ENCODE measurements around the gene DOCK2. TPM values are rescaled to one million over a fixed set of nuclear protein-coding genes. Genes with fewer than 3 reads are reported as not detected.
"Not testable (repeated sequence)": the region's sequence is repeated elsewhere in the genome, so short reads cannot be mapped to it uniquely, and the experiment has no call there.

The DOCK2 gene
- total RNA-seq, 1 donor from 2014 or later: 1.2 TPM

DNA sequence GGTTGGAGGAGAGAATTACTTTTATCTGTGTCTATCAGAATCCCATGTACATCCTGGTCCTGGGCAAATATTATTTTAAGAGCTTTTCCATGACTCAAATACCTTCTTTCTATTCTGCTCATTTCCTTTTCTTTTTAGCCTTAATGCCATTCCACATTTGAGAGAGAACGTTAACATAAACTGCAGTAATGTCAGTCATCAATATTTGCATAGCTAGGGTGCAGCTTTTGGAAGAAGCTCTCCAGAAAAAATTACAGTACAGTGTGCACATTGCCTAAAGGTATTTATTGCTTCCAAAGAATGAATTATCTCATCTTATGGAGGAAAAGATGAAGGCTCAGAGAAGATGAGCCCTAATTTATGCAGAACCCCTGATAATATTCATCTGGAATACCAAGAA lies 284.9 kb downstream of the DOCK2 start:
- DNase-seq (ENCODE audit: extremely low read depth, low read depth, low spot score): no peak

DNA sequence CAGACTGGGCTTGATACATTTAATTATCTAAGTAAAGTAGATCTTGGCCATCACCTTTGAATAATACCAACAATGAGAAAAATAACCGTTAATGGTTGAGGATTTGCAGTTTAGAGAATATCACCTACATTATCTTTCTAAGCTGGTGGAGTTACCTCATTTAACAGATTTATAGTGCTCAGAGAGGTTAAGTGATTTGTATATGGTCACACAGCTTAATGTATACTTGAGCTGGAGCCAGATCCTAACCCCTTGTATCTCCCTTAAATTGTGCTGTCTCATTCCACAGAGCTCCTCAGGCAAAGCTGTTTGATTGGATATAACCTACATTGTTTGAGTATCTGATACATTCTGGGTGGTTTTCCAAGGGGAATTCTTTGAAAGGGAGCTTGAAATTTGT lies 285.4 kb downstream of the DOCK2 start:
- no peak for DNase-seq (ENCODE audit: extremely low read depth, low read depth, low spot score)

GRCh38 chr5:169923988-169924387 lies 286.9 kb downstream of the DOCK2 start:
- no peak for DNase-seq (ENCODE audit: extremely low read depth, low read depth, low spot score)

DNA sequence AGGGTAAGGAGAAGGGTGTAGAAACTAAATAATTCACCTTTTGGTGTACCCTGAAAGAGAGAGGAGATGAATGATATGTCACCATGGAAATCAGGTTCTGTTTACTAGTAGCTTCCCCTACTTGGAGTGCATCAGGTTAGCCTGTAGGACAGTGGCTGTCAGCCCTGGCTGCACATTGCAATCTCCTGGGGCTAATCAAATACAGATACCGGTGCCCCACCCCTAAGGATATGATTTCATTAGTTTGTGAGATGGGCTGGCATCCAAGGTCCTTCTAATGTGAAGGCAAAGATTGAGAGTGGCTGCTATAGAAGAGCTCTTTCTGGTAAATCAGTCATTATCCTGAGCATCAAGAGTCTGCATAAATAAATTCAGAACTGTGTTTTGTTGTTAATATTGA lies 296.1 kb downstream of the DOCK2 start:
- DNase-seq (ENCODE audit: extremely low read depth, low read depth, low spot score): no peak

GRCh38 chr5:169933616-169934015 lies 296.5 kb downstream of the DOCK2 start:
- DNase-seq (ENCODE audit: extremely low read depth, low read depth, low spot score): no peak

- no peak for DNase-seq (ENCODE audit: extremely low read depth, low read depth, low spot score)
Observed at GRCh38 chr5:169934990-169935389, 297.9 kb downstream of the DOCK2 start.

- no peak for DNase-seq (ENCODE audit: extremely low read depth, low read depth, low spot score)
Observed at GRCh38 chr5:169935762-169936161, 298.7 kb downstream of the DOCK2 start.

DNA sequence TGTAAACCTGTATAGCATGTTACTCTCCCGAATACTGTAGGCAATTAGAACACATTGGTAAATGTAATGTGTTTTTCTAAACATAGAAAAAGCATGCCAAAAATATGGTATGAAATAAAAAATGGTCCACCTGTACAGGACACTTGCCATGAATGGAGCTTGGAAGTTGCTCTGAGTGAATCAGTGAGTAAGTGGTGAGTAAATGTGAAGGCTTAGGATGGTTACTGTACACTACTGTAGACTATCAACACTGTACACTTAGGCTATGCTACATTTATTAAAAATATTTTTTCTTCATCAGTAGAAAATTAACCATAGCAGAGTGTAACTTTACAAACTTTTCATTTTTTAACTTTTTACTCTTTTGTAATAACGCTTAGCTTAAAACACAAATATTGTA lies 301.4 kb downstream of the DOCK2 start:
- DNase-seq (ENCODE audit: extremely low read depth, low read depth, low spot score): no peak

- DNase-seq (ENCODE audit: extremely low read depth, low read depth, low spot score): no peak
Observed at GRCh38 chr5:169939731-169940130, 302.7 kb downstream of the DOCK2 start.

- DNase-seq (ENCODE audit: extremely low read depth, low read depth, low spot score): no peak
Observed at GRCh38 chr5:169941542-169941941, 304.5 kb downstream of the DOCK2 start.

DNA sequence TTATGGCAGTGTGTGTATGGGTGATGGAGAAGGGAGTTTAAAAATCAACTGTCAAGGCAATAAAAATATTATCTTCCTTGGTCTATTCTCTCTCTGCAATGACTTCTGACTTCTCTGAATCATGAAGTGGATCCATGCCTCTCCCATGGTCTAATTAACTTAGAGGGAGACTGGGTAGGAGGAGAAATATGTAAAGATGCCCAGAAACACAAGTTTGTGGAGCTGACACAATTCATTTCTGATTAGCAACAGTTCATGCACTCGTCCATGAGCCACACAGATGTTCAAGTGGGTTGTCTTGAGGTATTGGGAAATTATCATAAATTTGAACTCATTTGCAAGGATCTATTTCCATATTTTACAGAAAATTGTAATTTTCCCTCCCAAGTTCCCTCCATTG lies 305.1 kb downstream of the DOCK2 start:
- no peak for DNase-seq (ENCODE audit: extremely low read depth, low read depth, low spot score)

- no peak for DNase-seq (ENCODE audit: extremely low read depth, low read depth, low spot score)
Observed at GRCh38 chr5:169943026-169943425, 306.0 kb downstream of the DOCK2 start.

GRCh38 chr5:169944115-169944514 lies 307.0 kb downstream of the DOCK2 start:
- no peak for DNase-seq (ENCODE audit: extremely low read depth, low read depth, low spot score)

- no peak for DNase-seq (ENCODE audit: extremely low read depth, low read depth, low spot score)
Observed at GRCh38 chr5:169944922-169945680, 308.0 kb downstream of the DOCK2 start.

DNA sequence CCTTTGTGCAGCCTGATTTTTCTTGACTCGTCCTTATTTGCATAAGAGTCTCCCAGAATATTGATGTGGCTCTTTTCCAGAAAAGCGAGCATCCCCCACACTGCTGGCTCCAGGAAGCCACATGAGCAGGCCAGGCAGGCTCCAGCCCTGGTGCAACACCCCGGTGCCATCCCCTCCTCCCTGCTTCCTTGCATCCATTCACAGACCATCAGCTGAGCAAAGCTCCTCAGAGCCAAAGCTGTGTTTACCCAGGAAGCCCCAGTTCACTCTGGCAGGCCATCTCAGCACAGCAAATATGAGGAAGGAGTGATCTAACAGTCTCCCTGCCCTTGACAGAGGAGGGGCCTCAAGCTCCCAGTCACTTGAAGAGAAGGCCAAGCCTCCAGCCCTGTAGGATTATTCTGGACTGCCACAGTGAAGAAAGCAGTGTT lies 308.8 kb downstream of the DOCK2 start:
- DNase-seq (ENCODE audit: extremely low read depth, low read depth, low spot score): peak; percentile 39

- no peak for DNase-seq (ENCODE audit: extremely low read depth, low read depth, low spot score)
Observed at GRCh38 chr5:169946743-169947295, 309.7 kb downstream of the DOCK2 start.

DNA sequence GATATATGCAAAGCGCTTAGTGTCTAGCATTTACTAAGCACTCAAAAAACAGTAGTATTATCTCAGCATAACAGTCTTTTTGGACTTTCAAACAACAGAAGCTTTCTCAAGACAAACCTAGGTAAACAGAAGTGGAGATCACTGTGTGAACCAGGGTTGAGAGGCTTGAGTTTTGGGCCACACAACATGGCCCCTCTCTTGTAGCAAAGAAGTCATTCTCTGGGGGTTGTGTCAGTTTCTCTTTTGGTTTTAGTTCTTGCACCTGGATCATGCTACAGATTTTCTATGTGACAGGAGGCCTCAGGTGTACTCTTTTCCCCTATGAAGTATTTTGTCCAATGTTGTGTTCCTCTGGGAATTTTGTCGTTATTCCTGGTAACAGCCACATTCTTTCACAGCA lies 313.3 kb downstream of the DOCK2 start:
- DNase-seq (ENCODE audit: extremely low read depth, low read depth, low spot score): no peak

DNA sequence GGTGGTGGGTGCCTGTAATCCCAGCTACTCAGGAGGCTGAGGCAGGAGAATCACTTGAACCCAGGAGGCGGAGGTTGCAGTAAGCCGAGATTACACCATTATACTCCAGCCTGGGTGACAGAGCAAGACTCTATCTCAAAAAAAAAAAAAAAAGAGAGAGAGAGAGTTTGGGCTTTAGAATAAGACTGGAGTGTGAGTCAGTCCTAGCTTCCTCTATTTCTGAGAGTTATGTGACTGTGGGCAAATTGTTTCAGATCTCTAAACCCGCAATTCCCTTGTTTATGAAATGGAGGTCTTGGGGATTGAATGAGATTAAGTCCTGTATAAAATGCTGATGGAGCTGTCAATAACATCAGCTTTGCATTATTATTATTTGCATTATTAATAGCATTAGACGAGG lies 316.1 kb downstream of the DOCK2 start:
- not testable (repeated sequence) for DNase-seq (ENCODE audit: extremely low read depth, low read depth, low spot score)

DNA sequence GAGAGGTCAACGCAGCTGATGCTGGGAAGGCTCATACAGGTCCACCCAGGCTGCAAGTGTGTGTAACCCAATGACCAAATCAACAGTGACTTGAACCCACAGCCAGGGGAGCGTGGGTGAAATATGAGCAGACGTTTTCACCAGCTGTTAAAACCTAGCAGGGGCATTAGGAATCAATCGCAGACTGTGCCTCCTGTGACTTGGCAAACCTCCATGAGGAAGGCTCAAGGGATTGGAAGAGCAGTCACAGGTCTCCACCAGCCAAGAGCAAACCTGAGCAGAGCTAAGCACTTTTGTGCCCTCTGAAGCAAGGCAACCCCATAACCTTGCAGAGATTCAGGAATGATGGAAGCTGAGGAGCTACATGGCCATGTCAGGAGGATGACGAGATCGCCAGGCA lies 317.7 kb downstream of the DOCK2 start:
- DNase-seq (ENCODE audit: extremely low read depth, low read depth, low spot score): no peak

GRCh38 chr5:169956126-169956525 lies 319.1 kb downstream of the DOCK2 start:
- DNase-seq (ENCODE audit: extremely low read depth, low read depth, low spot score): no peak

DNA sequence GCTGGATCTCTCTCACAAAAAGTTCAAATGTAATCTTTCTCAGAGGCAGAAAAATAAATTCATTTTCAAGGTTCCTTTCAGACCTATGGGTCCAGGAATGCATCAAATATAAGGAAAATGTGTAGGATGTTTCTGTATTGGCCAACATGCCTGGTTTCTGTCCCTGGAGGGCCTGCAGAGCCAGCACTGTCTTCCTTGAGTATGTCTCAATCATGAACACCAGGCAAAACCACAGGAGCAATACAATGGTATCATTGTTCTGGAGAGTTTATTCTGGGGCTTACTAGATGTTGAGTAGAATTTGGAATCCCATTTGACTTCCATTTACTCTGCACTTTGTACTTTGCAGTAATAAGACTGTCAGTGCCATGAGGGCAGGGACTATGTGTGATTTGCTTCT lies 319.7 kb downstream of the DOCK2 start:
- no peak for DNase-seq (ENCODE audit: extremely low read depth, low read depth, low spot score)

DNA sequence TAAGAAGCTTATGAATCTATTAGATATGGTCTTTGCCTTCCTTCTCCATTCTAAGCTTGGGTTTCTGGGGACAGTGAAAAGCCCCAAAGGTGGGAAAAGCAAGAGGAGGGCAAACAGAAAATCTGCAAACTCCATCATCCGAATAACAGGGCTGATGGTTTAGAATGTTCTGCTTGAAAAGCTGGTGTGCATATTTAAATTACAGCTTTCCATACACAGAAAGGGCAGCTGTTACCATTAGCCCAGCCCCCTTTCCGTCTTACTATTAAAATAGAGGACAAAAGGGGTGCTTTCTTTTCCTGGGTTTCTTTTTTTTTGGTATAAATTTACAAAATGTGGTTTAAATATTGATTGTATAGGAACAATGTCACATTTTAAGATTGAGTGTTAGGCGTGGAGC lies 321.2 kb downstream of the DOCK2 start:
- no peak for DNase-seq (ENCODE audit: extremely low read depth, low read depth, low spot score)

- DNase-seq (ENCODE audit: extremely low read depth, low read depth, low spot score): no peak
Observed at GRCh38 chr5:169960659-169961058, 323.6 kb downstream of the DOCK2 start.

All from glomerular endothelial cell (primary cell).